NCI-H524 (cell line): ENCODE results near the gene FAAP100.
A peak's percentile ranks its signal among the peaks of the same experiment; 100 is the strongest.
"Not testable (repeated sequence)": the region's sequence is repeated elsewhere in the genome, so short reads cannot be mapped to it uniquely, and the experiment has no call there.

Source experiments
- DNase-seq, 2 experiments: peaks; one replicate each; lab custom pipeline; 2025; lab: John Stamatoyannopoulos, UW

The FAAP100 gene

DNA sequence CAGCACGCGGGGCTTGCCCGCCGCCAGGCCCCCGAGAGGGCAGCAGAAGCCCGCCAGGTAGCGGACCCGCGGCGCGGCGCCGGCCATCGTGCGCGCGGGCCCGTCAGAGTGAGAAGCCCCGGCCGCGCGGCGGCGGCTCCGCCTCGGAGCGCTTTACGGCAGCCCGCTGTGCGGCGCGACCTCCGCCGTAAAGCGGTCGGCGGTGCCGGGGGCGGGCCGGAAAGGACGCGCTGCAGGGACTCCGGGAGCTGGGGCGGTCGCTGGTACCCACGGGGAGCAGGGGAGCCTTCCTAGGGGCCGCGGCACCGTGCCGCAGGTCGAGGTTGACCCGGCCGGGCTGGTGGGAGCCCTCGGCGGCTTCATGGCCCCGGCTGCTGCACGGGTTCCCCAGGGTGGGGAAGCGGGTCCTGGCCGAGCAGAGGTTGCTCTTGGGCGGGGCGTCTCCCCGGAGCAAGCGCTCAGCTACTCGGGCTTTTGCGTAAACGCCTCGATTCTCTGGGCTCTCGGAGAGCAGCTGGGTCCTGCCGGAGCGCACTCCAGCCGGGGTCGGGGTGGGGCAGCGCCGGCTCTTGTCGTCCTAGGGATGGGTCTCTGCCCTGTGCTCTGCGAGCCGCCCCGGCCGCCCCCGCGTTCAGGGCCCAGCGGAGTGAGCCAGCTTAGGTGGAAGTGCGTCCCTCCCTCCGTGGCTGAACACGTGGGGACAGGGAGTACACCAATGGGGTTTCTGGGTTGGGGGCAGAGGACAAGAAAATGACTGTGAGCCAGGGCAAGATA is at the start of gene FAAP100:
Gene FAAP100, minus strand, starts transcription at position 110 of the 774 bp plus-strand sequence. Its CDS starts 23 bp downstream, at position 87.
- peak; percentile 89 to 93 for DNase-seq

DNA sequence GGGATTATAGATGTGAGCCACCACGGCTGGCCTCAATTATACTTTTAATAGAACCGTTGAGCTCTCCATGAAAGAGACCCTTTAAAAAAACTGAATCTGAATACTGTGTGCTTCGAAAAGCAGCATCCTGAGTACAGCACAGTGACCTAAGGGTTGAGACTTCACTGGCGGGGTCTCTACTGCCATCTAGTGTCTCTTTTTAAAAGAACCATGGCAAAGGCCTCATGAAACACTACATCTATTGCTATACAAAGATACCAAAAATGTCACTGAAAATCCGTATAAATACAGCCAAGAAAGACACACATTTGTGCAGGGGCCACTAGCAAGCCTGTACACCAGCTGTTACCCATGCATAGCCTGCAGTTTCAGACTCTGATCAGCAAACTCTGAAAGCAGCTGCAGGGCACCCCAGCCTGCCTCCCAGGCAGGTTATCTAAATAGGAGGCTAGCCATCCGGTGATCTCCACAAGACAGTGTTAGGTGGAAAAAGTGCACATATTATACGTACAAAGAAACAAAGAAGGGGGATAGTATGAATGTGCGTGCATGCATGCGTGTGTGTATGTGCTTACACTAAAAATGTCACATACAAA is 49.5 kb upstream of the FAAP100 start:
- DNase-seq, result peak; percentile 60 to 86

DNA sequence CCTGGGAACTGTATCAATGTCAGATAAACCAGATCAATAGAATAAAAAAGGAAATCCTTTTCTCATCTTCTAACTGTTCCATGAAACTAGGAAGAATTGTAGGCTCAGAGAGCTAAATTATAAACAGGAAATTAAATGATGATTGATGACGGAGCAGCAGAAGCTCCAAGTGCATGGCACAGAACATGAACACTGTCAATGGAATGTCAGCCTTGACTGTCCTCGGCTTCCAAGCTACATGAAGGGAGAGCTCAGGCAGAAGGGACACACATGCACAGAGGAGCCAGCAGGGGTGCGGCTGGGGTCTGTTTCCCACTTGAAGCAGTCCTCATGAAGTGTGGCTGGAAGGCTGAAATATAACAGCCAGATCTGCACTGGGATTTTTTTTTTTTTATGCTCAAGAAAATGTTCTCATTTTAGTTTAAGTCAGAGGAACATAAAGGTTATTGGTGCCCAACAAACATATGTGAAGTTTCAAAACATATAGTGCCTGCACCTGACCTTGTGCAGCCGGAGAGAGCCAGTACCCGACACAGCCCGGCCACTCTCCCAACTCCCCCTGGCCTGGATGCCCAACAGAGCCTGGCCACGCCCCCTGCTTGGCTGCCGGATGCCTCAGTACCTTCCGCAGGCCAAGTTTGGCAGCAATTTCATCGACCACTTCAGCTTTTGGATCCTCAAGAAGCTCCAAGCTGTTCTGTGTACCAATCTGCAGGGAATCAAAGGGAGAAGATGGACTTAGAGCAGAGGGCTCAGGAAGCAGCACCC is 47.8 kb upstream of the FAAP100 start:
- no peak for DNase-seq

DNA sequence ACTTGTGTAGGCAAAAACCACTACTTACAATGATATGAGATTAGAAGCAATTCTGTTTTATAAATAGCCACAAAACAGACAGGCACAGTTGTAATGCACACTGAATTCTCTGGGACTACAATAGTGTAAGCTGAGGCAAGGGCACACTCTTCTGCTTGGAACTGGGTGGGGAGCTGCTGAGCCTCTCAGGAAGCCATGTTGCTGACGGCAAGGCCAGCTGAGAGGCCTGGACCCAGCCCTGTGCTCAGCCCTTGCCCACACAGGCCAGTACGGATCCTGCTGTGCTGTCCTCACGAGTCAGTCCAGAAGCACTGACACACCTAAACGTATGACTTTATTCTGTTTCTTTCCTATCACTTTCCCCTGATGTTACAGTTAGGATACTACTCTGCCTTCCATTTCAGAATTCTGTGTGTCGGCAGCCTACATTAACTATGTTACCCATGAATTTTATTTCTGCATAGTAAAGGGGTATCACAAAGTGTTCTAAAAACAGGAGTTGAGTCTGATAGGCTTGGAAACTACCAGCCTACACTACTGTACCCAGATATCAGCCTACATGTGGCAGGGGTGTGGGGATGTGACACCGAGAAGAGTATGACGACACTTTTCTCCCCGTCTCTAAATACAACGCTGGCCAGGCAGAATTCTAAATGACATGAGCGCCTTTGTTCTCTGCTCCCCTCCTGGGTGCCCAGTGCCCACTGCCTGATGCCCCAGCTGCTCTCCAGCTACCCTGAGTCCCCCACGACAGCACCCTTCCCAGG is 41.1 kb upstream of the FAAP100 start:
- DNase-seq, result no peak

DNA sequence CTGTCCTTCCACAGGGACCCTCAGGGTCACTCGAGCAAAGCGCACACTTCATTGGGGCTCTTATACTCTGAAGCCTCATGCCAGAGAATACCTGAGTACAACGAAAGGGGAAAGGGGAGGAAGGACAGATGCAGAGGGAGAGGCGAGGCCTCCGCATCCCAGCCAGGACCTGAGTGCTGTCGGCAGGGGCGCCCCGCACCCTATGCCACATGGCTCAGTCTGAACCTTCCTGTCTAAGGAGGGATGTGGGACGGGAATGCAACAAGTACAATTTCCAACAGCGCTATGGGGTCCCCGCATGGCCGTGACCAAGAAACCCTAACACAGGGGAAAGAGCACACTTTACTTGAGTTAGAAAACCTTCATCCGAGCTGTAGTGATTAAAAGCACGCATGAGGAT is 39.8 kb upstream of the FAAP100 start:
- DNase-seq, result no peak

GRCh38 chr17:81590121-81590520 is 38.0 kb upstream of the FAAP100 start:
- no peak for DNase-seq

DNA sequence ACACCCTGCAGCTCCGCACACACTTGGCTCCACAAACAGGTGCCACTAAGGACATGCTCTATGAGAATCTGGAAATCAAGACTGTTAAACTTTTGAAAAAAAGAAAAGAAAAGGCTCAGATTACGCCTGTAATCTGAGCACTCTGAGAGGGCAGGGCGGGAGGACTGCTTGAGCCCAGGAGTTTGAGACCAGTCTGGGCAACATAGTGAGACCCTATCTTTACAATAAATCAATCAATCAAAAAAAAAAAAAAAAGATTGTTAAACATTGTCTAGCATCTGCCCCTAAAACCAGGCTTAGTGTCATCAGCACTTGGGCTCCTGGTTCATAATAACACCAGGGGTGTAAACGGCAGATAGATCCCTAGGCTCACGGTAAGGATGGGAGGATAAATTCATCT is 37.5 kb upstream of the FAAP100 start:
- DNase-seq, result no peak

DNA sequence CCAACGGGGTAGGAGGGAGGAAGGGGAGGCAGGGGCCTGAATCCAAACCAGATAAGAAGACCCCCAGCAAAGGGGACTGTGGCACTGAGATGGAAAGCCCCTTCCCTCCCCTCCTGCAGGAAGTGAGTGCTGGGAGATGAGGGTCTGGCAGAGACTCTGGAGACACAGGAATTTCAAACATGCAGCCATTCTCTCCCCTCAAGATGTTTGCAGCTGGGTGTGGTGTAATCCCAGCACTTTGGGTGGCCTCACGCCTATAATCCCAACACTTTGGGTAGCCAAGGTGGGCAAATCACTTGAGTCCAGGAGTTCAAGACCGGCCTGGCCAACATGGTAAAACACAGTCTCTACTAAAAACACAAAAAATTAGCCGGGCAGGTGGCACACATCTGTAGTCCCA is 33.9 kb upstream of the FAAP100 start:
- no peak for DNase-seq

DNA sequence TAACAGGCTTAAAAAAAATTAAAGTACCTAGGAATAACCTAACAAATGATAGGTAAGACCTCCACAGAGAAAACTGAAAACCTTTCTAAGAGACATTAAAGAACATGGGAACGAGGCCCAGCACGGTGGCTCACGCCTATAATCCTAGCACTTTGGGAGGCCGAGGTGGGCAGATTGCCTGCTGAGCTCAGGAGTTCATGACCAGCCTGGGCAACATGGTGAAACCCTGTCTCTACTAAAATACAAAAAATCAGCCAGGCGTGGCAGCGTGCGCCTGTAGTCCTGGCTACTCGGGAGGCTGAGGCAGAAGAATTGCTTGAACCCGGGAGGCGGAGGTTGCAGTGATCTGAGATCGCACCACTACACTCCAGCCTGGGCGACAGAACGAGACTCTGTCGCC is 32.6 kb upstream of the FAAP100 start:
- not testable (repeated sequence) for DNase-seq

DNA sequence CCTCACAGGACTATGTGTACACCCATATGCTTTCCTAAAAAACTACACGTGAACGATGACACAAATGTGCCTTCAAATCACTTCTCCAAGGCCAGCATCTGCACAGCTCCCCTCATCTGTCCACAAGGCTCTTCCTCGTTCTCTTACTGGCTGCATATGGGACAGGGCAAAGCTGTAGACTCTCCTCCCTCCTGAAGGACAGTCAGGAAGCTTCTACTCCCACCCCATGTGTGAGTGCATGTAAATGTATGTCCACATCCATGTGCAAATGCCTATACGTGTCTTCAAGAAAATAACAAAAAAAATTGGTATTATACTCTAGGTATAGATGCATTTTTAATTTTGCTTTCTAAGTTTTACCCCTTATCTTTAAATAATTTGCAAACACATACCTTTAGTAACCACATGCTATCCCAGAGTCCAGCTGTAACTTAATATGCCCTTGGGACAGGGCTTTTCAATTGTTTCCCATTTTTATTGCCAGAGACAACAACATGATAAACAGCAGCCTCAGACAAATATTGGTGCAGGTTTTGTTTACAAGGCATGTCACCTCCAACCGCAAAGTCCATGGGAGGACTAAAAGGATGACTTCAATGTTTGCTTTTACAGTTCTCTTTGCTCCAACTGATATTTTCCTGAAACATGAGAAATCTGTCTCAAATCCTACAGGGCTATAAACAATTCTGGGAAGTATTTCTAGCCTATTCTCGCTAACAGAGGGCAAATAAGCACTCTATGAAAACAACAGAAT is 31.6 kb upstream of the FAAP100 start:
- DNase-seq, result no peak

GRCh38 chr17:81582749-81583148 is 30.6 kb upstream of the FAAP100 start:
- no peak for DNase-seq

- DNase-seq, result no peak
Measured at GRCh38 chr17:81582341-81582740, 30.2 kb upstream of the FAAP100 start.

- DNase-seq, result no peak
Measured at GRCh38 chr17:81581758-81582157, 29.6 kb upstream of the FAAP100 start.

GRCh38 chr17:81580481-81580880 is 28.3 kb upstream of the FAAP100 start:
- no peak for DNase-seq

GRCh38 chr17:81579821-81580321 is 27.7 kb upstream of the FAAP100 start:
- DNase-seq, result no peak

- no peak for DNase-seq
Measured at GRCh38 chr17:81579298-81579697, 27.1 kb upstream of the FAAP100 start.

GRCh38 chr17:81578561-81579225 is 26.5 kb upstream of the FAAP100 start:
- DNase-seq, result no peak

- DNase-seq, result no peak
Measured at GRCh38 chr17:81578038-81578441, 25.9 kb upstream of the FAAP100 start.

- DNase-seq, result no peak
Measured at GRCh38 chr17:81577278-81578000, 25.3 kb upstream of the FAAP100 start.
